ENCODE data around the gene TP53INP2. TPM values are rescaled to one million over a fixed set of nuclear protein-coding genes. Genes with fewer than 3 reads are reported as not detected.

TP53INP2 gene
- total and polyA plus RNA-seq, 9 of the 15 experiments (the other 6 are each of a cell fraction or from before 2014, with no cell fraction given), result 0.43 to 5.0 (median 1.3) TPM

DNA sequence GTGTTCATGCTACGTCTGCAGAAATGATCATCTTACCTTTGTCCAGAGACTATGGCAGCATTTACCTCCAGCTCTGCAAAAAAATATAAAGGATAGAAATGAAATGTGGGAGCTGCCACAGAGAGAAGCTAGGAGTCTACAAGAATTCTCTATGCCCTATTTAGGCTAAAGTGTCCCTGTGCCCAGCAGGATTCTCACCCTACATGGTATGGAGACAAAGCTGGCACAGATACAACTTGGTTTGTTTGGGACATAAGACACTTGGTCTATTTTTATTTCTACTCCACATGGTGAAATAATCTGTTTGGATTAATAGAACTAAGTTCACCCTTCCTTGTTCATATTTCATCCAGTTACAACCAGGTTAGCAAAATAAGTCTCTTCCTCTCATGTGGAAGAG, 28.4 kb downstream of the TP53INP2 start (continued):
- TF ChIP-seq, protein P1, sequence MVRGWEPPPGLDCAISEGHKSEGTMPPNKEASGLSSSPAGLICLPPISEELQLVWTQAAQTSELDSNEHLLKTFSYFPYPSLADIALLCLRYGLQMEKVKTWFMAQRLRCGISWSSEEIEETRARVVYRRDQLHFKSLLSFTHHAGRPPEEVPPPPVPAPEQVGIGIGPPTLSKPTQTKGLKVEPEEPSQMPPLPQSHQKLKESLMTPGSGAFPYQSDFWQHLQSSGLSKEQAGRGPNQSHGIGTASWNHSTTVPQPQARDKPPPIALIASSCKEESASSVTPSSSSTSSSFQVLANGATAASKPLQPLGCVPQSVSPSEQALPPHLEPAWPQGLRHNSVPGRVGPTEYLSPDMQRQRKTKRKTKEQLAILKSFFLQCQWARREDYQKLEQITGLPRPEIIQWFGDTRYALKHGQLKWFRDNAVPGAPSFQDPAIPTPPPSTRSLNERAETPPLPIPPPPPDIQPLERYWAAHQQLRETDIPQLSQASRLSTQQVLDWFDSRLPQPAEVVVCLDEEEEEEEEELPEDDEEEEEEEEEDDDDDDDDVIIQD (CRISPR knock-in tag; IDR thresholded peaks at IDR 0.05), result no peak
- TF ChIP-seq, protein P2, sequence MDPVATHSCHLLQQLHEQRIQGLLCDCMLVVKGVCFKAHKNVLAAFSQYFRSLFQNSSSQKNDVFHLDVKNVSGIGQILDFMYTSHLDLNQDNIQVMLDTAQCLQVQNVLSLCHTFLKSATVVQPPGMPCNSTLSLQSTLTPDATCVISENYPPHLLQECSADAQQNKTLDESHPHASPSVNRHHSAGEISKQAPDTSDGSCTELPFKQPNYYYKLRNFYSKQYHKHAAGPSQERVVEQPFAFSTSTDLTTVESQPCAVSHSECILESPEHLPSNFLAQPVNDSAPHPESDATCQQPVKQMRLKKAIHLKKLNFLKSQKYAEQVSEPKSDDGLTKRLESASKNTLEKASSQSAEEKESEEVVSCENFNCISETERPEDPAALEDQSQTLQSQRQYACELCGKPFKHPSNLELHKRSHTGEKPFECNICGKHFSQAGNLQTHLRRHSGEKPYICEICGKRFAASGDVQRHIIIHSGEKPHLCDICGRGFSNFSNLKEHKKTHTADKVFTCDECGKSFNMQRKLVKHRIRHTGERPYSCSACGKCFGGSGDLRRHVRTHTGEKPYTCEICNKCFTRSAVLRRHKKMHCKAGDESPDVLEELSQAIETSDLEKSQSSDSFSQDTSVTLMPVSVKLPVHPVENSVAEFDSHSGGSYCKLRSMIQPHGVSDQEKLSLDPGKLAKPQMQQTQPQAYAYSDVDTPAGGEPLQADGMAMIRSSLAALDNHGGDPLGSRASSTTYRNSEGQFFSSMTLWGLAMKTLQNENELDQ (CRISPR knock-in tag; IDR thresholded peaks at IDR 0.05; ENCODE audit: borderline replicate concordance), result no peak
- TF ChIP-seq NFE2L1 (tag; IDR thresholded peaks at IDR 0.05; ENCODE audit: borderline replicate concordance, low read depth), result no peak
- no peak for TF ChIP-seq MCM3 (IDR thresholded peaks at IDR 0.05)
- TF ChIP-seq, protein P3, sequence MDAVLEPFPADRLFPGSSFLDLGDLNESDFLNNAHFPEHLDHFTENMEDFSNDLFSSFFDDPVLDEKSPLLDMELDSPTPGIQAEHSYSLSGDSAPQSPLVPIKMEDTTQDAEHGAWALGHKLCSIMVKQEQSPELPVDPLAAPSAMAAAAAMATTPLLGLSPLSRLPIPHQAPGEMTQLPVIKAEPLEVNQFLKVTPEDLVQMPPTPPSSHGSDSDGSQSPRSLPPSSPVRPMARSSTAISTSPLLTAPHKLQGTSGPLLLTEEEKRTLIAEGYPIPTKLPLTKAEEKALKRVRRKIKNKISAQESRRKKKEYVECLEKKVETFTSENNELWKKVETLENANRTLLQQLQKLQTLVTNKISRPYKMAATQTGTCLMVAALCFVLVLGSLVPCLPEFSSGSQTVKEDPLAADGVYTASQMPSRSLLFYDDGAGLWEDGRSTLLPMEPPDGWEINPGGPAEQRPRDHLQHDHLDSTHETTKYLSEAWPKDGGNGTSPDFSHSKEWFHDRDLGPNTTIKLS (IDR thresholded peaks at IDR 0.05; ENCODE audit: borderline replicate concordance, low read depth), result no peak
